GM06990 (cell line): Measurements from ENCODE around the gene PRKCZ.

ENCODE experiments used
- DNase-seq: peaks from one replicate; pipeline ENCODE4 v3.0.0-alpha.2; 2011; ENCODE audit not compliant: insufficient read length; ENCODE audit errors: extremely low read depth
- H3K27me3 ChIP-seq: replicated peaks from 2 replicates; pipeline ENCODE4 v1.6.0; 2011; ENCODE audit warnings: low read length; ENCODE audit not compliant: control insufficient read depth, insufficient read depth
- H3K36me3 ChIP-seq: 2 replicates; pipeline ENCODE4 v1.5.1; 2011; ENCODE audit warnings: low read length; ENCODE audit not compliant: control insufficient read depth, insufficient read depth
- H3K4me3 ChIP-seq: replicated peaks from 2 replicates; pipeline ENCODE4 v1.5.1; 2011; ENCODE audit warnings: low read depth, mild to moderate bottlenecking, control low read depth, low read length
- CTCF ChIP-seq: IDR thresholded peaks from 2 replicates; pipeline ENCODE4 v1.5.1; 2011; ENCODE audit warnings: low read length, control low read depth, mild to moderate bottlenecking, inconsistent platforms; ENCODE audit not compliant: insufficient read depth, poor library complexity, severe bottlenecking

PRKCZ gene

GRCh38 chr1:2190491-2190976 is 140.3 kb downstream of the PRKCZ start:
- H3K4me3 ChIP-seq = no peak overlapping the region; the same call in 1 of the 2 replicates
- no peak for DNase-seq
- TF ChIP-seq CTCF = no peak
- no peaks in the 10 kb centered on the region; the same call in 1 of the 2 replicates for H3K36me3 ChIP-seq
- H3K27me3 ChIP-seq = no peaks in the 10 kb centered on the region

DNA sequence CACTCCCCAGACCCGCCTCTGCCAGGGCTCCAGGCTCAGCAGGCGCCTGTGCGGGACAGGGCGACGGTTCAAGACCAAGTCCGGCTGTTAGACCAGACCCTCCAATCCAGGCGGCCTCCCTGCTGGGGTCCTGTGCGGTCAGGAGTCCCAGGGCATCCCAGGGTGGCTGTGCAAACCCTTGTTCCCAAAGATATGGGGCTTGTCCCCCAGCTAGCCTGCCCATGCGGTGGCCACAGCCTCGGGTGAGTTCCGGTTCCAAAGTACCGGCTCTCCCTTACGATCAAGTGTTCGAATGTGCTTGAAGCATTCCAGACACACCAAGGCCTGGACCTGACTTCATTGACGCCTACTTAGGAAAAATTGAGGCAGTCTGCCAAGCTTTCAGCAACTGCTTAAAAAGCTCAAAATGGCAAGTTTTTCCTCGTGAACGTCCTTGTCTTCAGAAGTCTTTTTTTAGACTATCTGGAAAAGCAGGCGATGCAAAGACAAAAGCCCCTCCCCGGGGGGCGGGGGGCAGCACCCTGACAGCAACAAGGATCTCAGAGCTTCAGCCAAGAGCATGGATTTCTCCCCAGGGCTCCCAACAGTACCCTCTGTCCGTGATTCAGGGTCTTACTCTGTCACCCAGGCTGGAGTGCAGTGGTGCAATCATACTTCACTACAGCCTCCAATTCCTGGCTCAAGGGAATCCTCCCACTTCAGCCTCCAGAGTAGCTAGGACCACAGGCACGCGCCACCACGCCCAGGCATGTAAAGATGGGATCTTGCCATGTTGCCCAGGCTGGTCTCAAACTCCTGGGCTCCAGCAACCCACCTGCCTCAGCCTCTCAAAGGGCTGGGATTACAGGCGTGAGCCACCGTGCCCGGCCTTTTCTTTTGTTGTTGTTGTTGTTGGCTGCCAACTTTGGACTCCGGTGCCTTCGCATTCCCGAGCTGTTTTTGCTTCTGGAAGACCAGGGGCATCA is 142.1 kb downstream of the PRKCZ start:
- Histone ChIP-seq H3K36me3 (no peaks in the 10 kb centered on the region; the same call in 1 of the 2 replicates), H3K4me3 (no peak overlapping the region), H3K27me3 (no peaks in the 10 kb centered on the region)
- DNase-seq = no peak
- TF ChIP-seq CTCF = no peak

DNA sequence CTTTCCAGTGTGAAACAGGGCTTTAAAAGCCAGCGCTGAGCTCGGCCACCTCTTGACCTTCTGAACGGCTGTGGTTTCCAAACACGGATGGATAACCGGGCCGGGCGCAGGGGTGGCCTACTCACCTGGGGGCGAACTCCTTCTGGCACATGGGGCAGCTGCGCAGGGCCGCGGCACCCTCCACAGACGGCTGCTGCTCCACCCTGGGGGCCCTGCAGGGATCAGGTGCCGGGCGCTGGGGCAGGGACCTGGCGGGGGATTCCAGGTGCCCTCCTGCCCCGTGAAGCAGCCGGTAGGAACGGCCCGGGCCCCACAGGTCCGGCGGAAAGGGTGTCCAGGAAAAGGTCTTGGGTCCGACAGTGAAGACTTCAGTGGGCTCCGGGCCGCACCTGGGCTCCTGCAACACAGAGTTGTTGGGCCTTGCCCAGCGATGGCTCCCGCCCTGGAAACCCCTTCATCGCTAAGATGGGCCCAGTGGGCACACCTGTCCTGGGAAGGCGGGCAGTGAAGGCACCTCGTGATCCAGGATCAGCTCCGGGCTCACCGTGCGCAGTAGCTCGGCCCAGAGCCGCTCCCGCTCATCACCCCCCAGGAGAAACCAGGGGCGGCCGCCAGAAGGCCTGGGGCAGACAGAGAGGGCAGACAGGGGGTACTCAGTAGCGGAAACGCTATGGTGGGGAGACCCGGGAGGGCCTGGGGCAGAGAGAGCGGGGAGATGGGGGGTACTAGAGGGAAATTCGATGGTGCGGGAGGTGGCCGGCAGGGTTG is 143.5 kb downstream of the PRKCZ start:
- H3K4me3 ChIP-seq = peak overlapping the region; percentile 65
- H3K27me3 ChIP-seq = no peaks in the 10 kb centered on the region
- no peak for TF ChIP-seq CTCF
- no peaks in the 10 kb centered on the region; the same call in 1 of the 2 replicates for H3K36me3 ChIP-seq
- no peak for DNase-seq

GRCh38 chr1:2194319-2194897 is 144.2 kb downstream of the PRKCZ start, which contains the start of gene FAAP20:
Gene FAAP20, minus strand, starts transcription at chr1:2194772. Its CDS starts 23 bp downstream, at chr1:2194749.
- no peak for DNase-seq
- no peaks in the 10 kb centered on the region; the same call in 1 of the 2 replicates for H3K36me3 ChIP-seq
- TF ChIP-seq CTCF = no peak
- peak within 1 kb of the TSS; percentile 70 for H3K4me3 ChIP-seq
- no peaks in the 10 kb centered on the region for H3K27me3 ChIP-seq

DNA sequence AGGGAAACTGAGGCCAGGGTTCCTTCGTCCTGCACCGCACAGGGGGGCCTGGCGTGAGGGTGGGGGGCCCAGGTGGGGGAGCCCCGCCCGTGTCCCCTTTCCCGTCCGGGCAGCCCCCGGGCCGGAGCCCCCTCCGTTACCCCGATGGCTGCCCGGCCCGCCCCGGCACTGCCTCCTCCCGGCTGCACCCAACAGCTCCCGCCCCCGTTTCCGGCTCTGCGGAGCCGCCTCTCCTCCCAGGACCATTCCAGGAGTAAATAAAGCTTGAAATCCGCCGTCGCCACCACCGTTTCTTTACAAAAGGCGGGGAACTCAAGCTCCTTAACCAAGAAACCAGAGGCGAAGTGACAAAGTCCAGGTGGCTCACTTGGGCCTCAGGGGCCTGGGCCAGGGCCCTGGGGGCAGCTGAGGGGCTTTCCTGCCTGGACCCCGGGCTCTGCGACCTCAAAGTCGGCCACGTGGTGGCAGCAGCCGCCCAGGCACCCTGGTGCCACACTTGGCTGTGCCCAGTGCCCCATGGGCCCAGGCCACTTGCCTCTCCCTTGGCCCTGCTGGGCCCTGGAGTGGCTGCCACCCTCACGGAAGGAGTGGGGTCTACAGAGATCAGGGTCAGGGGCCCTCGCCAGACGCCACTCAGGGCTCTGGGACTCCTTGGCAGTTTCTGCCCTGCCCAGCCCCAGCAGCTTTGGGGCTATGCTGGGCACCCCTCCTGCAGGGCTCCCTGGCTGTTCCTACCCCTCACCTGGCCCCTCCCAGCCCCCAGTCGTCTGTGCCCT is 144.9 kb downstream of the PRKCZ start:
- Histone ChIP-seq H3K4me3 (peak overlapping the region; percentile 70), H3K36me3 (no peaks in the 10 kb centered on the region; the same call in 1 of the 2 replicates), H3K27me3 (no peaks in the 10 kb centered on the region)
- TF ChIP-seq CTCF = peak; percentile 98
- DNase-seq = peak; percentile 88
